ENCODE results near the gene NAV1.

Gene NAV1

GRCh38 chr1:201568859-201569294, 29.9 kb downstream of the NAV1 start:
- Histone ChIP-seq H3K4me2 (ENCODE audit: low read depth, low read length) (no peak overlapping the region), H3K4me1 (ENCODE audit: low read length) (no peaks in the 10 kb centered on the region), H3K79me2 (ENCODE audit: low read length) (no peaks in the 10 kb centered on the region), H3K9me3 (replicated peaks; ENCODE audit: insufficient read depth, low read length) (no peaks in the 10 kb centered on the region), H3K36me3 (replicated peaks; ENCODE audit: insufficient read depth, low read length) (no peaks in the 10 kb centered on the region), H3K27ac (ENCODE audit: low read length) (no peak overlapping the region), H3F3A (ENCODE audit: insufficient read depth, low read length) (no peaks in the 10 kb centered on the region), H3K4me3 (ENCODE audit: low read length) (no peak overlapping the region), H4K20me1 (ENCODE audit: insufficient read depth, low read length) (no peaks in the 10 kb centered on the region), H3K9ac (ENCODE audit: low read length) (no peak overlapping the region), H2AFZ (ENCODE audit: low read length) (no peak overlapping the region), H3K27me3 (replicated peaks; ENCODE audit: insufficient read depth, low read length) (no peaks in the 10 kb centered on the region), H3K9me2 (replicated peaks; ENCODE audit: insufficient read depth, low read length) (no peaks in the 10 kb centered on the region)
- DNase-seq: no peak
- TF ChIP-seq CTCF (IDR thresholded peaks at IDR 0.05; ENCODE audit: low read length): no peak

GRCh38 chr1:201570181-201570885, 31.4 kb downstream of the NAV1 start:
- Histone ChIP-seq H3K9me2 (replicated peaks; ENCODE audit: insufficient read depth, low read length) (no peaks in the 10 kb centered on the region), H3K4me1 (ENCODE audit: low read length) (no peaks in the 10 kb centered on the region), H3K79me2 (ENCODE audit: low read length) (no peaks in the 10 kb centered on the region), H2AFZ (ENCODE audit: low read length) (no peak overlapping the region), H3K4me2 (ENCODE audit: low read depth, low read length) (no peak overlapping the region), H3K27ac (ENCODE audit: low read length) (no peak overlapping the region), H4K20me1 (ENCODE audit: insufficient read depth, low read length) (no peaks in the 10 kb centered on the region), H3K27me3 (replicated peaks; ENCODE audit: insufficient read depth, low read length) (no peaks in the 10 kb centered on the region), H3K36me3 (replicated peaks; ENCODE audit: insufficient read depth, low read length) (no peaks in the 10 kb centered on the region), H3K4me3 (ENCODE audit: low read length) (no peak overlapping the region), H3K9me3 (replicated peaks; ENCODE audit: insufficient read depth, low read length) (no peaks in the 10 kb centered on the region), H3K9ac (ENCODE audit: low read length) (no peak overlapping the region), H3F3A (ENCODE audit: insufficient read depth, low read length) (no peaks in the 10 kb centered on the region)
- TF ChIP-seq EZH2phosphoT487 (IDR thresholded peaks at IDR 0.05; ENCODE audit: low read length): no peak
- no peak for TF ChIP-seq CTCF (IDR thresholded peaks at IDR 0.05; ENCODE audit: low read length)
- no peak for TF ChIP-seq EZH2 (optimal IDR thresholded peaks at IDR 0.05; ENCODE audit: low read depth, low read length)
- DNase-seq: no peak

GRCh38 chr1:201570886-201571624, 32.1 kb downstream of the NAV1 start:
- Histone ChIP-seq H4K20me1 (ENCODE audit: insufficient read depth, low read length) (no peaks in the 10 kb centered on the region), H3K27ac (ENCODE audit: low read length) (no peak overlapping the region), H3K36me3 (replicated peaks; ENCODE audit: insufficient read depth, low read length) (no peaks in the 10 kb centered on the region), H3K4me1 (ENCODE audit: low read length) (no peaks in the 10 kb centered on the region), H3F3A (ENCODE audit: insufficient read depth, low read length) (no peaks in the 10 kb centered on the region), H3K4me2 (ENCODE audit: low read depth, low read length) (no peak overlapping the region), H3K27me3 (replicated peaks; ENCODE audit: insufficient read depth, low read length) (no peaks in the 10 kb centered on the region), H3K79me2 (ENCODE audit: low read length) (no peaks in the 10 kb centered on the region), H3K9me3 (replicated peaks; ENCODE audit: insufficient read depth, low read length) (no peaks in the 10 kb centered on the region), H3K9me2 (replicated peaks; ENCODE audit: insufficient read depth, low read length) (no peaks in the 10 kb centered on the region), H3K9ac (ENCODE audit: low read length) (no peak overlapping the region), H2AFZ (ENCODE audit: low read length) (no peak overlapping the region), H3K4me3 (ENCODE audit: low read length) (no peak overlapping the region)
- no peak for TF ChIP-seq CTCF (IDR thresholded peaks at IDR 0.05; ENCODE audit: low read length)
- TF ChIP-seq EZH2phosphoT487 (IDR thresholded peaks at IDR 0.05; ENCODE audit: low read length): no peak
- no peak for TF ChIP-seq EZH2 (optimal IDR thresholded peaks at IDR 0.05; ENCODE audit: low read depth, low read length)
- no peak for DNase-seq
